Measurements from ENCODE around the gene CEP57L1.

DNA sequence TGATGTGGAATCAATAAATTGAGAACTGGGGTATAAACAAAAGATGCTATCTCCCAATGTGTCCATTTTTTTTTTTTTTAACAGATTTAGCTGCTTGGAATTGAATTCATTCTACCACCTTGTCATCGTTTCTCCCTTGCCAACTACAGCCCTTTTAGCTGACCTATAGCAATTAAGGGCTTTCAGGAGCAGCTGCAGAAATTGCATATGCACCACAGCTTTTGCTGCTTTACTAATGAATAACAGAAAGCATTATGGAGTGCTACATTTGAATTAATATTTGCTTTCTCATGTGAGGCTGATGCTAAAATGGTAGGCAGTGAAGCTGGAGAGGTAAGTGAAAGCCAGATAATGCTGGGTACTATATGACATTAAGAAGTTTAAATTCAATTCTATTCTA, 6.3 kb upstream of the CEP57L1 start:
- TF ChIP-seq NRF1 (conservative IDR thresholded peaks at IDR 0.05; ENCODE audit: low read depth, low read length) (no peak), CEBPB (IDR thresholded peaks at IDR 0.05; ENCODE audit: borderline replicate concordance in 1 of 2, low read depth in 2 of 2, low read length in 2 of 2) (no peak), POLR2A (IDR thresholded peaks at IDR 0.05; ENCODE audit: low read depth, low read length) (no peak), GABPA (IDR thresholded peaks at IDR 0.05; ENCODE audit: low read depth) (no peak), EZH2 (IDR thresholded peaks at IDR 0.05; ENCODE audit: borderline replicate concordance, control insufficient read depth, low read depth, low read length) (no peak), SIN3A (IDR thresholded peaks at IDR 0.05; ENCODE audit: low read depth, low read length) (no peak)
- TF ChIP-seq, protein P1, sequence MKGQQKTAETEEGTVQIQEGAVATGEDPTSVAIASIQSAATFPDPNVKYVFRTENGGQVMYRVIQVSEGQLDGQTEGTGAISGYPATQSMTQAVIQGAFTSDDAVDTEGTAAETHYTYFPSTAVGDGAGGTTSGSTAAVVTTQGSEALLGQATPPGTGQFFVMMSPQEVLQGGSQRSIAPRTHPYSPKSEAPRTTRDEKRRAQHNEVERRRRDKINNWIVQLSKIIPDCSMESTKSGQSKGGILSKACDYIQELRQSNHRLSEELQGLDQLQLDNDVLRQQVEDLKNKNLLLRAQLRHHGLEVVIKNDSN (IDR thresholded peaks at IDR 0.05; ENCODE audit: borderline replicate concordance, extremely low read length, insufficient read depth, low read depth, low read length) = no peak
- TF ChIP-seq, protein P2, sequence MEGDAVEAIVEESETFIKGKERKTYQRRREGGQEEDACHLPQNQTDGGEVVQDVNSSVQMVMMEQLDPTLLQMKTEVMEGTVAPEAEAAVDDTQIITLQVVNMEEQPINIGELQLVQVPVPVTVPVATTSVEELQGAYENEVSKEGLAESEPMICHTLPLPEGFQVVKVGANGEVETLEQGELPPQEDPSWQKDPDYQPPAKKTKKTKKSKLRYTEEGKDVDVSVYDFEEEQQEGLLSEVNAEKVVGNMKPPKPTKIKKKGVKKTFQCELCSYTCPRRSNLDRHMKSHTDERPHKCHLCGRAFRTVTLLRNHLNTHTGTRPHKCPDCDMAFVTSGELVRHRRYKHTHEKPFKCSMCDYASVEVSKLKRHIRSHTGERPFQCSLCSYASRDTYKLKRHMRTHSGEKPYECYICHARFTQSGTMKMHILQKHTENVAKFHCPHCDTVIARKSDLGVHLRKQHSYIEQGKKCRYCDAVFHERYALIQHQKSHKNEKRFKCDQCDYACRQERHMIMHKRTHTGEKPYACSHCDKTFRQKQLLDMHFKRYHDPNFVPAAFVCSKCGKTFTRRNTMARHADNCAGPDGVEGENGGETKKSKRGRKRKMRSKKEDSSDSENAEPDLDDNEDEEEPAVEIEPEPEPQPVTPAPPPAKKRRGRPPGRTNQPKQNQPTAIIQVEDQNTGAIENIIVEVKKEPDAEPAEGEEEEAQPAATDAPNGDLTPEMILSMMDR (IDR thresholded peaks at IDR 0.05 in 2 of 3, conservative IDR thresholded peaks at IDR 0.05 in 1 of 3; ENCODE audit: control insufficient read depth in 2 of 3, extremely low read depth in 1 of 3, insufficient read depth in 1 of 3, low read depth in 3 of 3, low read length in 3 of 3) = no peak
